Neural progenitor cell (in vitro differentiated cells): Measurements from ENCODE around the gene MYL4. TPM values are rescaled to one million over a fixed set of nuclear protein-coding genes. Genes with fewer than 3 reads are reported as not detected.

Source experiments
- DNase-seq: peaks from one replicate; pipeline ENCODE4 v3.0.0-alpha.2; 2016; ENCODE audit warnings: low spot score
- H2AFZ ChIP-seq: fragments of 200-600 bp; sonication (generic); replicated peaks from 2 replicates; pipeline ENCODE4 v1.6.1; 2016; ENCODE audit warnings: antibody characterized with exemption
- H3F3A ChIP-seq: fragments of 200-600 bp; sonication (generic); 2 replicates; pipeline ENCODE4 v1.6.1; 2016; ENCODE audit warnings: antibody characterized with exemption, low read depth
- H3K27ac ChIP-seq: fragments of 200-600 bp; sonication (generic); 2 replicates; pipeline ENCODE4 v1.5.1; 2016; ENCODE audit warnings: mild to moderate bottlenecking
- H3K27me3 ChIP-seq: fragments of 200-600 bp; sonication (generic); 2 replicates; pipeline ENCODE4 v1.6.1; 2016; ENCODE audit warnings: mild to moderate bottlenecking, moderate library complexity
- H3K36me3 ChIP-seq: fragments of 200-600 bp; sonication (generic); 2 replicates; pipeline ENCODE4 v1.5.1; 2016
- H3K4me1 ChIP-seq: fragments of 200-600 bp; sonication (generic); 2 replicates; pipeline ENCODE4 v1.6.1; 2016; ENCODE audit warnings: mixed run types
- H3K4me2 ChIP-seq: fragments of 200-600 bp; sonication (generic); 2 replicates; pipeline ENCODE4 v1.6.1; 2016
- H3K4me3 ChIP-seq: fragments of 200-600 bp; sonication (generic); 2 replicates; pipeline ENCODE4 v1.5.1; 2016
- H3K79me2 ChIP-seq: fragments of 200-600 bp; sonication (generic); 2 replicates; pipeline ENCODE4 v1.6.1; 2016; ENCODE audit warnings: low read depth
- H3K9ac ChIP-seq: fragments of 200-600 bp; sonication (generic); 2 replicates; pipeline ENCODE4 v1.6.1; 2016
- H3K9me3 ChIP-seq: fragments of 200-600 bp; sonication (generic); 2 replicates; pipeline ENCODE4 v1.5.1; 2016; ENCODE audit warnings: low read depth
- H4K20me1 ChIP-seq: fragments of 200-600 bp; sonication (generic); 2 replicates; pipeline ENCODE4 v1.6.1; 2016; ENCODE audit warnings: low read depth
- H3K27ac Mint-ChIP-seq: 3 replicates; pipeline ENCODE4 v1.8.0; 2021; ENCODE audit warnings: mixed read lengths
- H3K27me3 Mint-ChIP-seq: 2 replicates; pipeline ENCODE4 v1.8.0; 2022; ENCODE audit warnings: low read depth, mild to moderate bottlenecking, inconsistent platforms, moderate library complexity, mixed read lengths; ENCODE audit not compliant: insufficient read depth
- H3K36me3 Mint-ChIP-seq: 3 replicates; pipeline ENCODE4 v1.8.0; 2021; ENCODE audit warnings: mixed read lengths
- H3K4me1 Mint-ChIP-seq: 3 replicates; pipeline ENCODE4 v1.8.0; 2021; ENCODE audit warnings: mixed read lengths
- H3K4me3 Mint-ChIP-seq: 3 replicates; pipeline ENCODE4 v1.8.0; 2021; ENCODE audit warnings: mild to moderate bottlenecking, moderate library complexity, mixed read lengths
- H3K9me3 Mint-ChIP-seq: 3 replicates; pipeline ENCODE4 v1.8.0; 2020; ENCODE audit warnings: mixed read lengths
- EZH2 ChIP-seq: fragments of 200-600 bp; sonication (generic); IDR thresholded peaks from 2 replicates; pipeline ENCODE4 v1.6.1; 2017; ENCODE audit warnings: antibody characterized with exemption, mild to moderate bottlenecking, moderate library complexity
- EZH2phosphoT487 ChIP-seq: fragments of 200-600 bp; sonication (generic); IDR thresholded peaks from 2 replicates; pipeline ENCODE4 v1.6.1; 2017; ENCODE audit warnings: antibody characterized with exemption
- small RNA-seq: library from RNA; depleted of rRNA; stranded (forward); fragments of <200 nt; gene quantifications from one replicate; pipeline ENCODE3, GENCODE V24; 2015
- total RNA-seq: library from RNA; depleted of rRNA; stranded (reverse); fragments of >200 nt; gene quantifications from 2 replicates; pipeline ENCODE4 v1.2.3, GENCODE V29; 2015; ENCODE audit warnings: low replicate concordance
- TF ChIP-seq, protein P1 (sequence below): fragments of 200-600 bp; sonication (generic); IDR thresholded peaks from 2 replicates; pipeline ENCODE4 v1.5.1; 2017; ENCODE audit warnings: antibody characterized with exemption, mild to moderate bottlenecking

MYL4 gene
- total RNA-seq, 1 donor from 2014 or later = 0.37 TPM

DNA sequence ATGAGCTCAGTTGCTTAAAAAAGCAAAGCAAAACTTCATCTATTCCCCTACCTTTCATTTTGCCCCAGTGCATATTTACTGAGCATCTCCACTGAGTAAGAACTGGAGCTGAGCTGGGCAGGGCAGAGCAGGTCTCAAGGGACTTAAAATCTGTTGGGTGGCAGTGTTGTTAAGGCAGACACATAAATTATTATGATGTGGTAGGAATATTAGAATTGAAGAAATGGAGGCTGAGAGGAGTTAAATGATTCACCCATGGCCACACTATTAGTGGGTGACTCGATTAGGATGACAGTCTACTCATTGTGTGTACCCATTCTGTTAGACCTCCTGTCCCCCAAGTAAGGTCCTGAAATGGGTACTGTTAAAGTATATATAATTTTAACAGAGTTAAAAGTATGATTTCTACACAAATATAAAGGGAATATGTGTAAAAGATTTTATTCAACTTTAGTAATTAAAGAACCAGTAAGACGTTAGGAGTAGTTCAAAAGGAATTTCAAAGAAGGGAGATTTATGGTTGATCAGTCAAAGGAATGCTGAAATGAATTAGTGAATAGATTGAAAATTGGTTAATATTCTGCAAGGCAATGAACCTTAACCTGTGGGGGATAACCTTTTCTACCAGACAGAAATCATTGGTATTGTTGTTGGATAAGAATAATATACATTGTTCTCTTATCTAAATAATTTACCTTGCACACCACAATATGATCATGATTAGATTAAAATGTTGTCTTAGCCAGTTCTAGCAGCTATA is 62.0 kb downstream of the MYL4 start:
- Histone ChIP-seq H3K27me3 (no peaks in the 10 kb centered on the region), H3K27ac (no peak overlapping the region), H3K4me2 (no peak overlapping the region), H4K20me1 (no peaks in the 10 kb centered on the region), H3K9ac (no peak overlapping the region), H2AFZ (no peak overlapping the region), H3F3A (peaks cover 7% of the 10 kb centered on the region), H3K9me3 (no peaks in the 10 kb centered on the region), H3K4me1 (peaks cover 12% of the 10 kb centered on the region), H3K4me3 (no peak overlapping the region), H3K79me2 (no peaks in the 10 kb centered on the region), H3K36me3 (no peaks in the 10 kb centered on the region)
- DNase-seq = no peak
- peaks cover 9% of the 10 kb centered on the region for H3K27me3 Mint-ChIP-seq
- H3K27ac Mint-ChIP-seq = no peak overlapping the region
- H3K4me1 Mint-ChIP-seq = peaks cover 32% of the 10 kb centered on the region
- peaks cover 2% of the 10 kb centered on the region for H3K36me3 Mint-ChIP-seq
- TF ChIP-seq EZH2 (no peak), EZH2phosphoT487 (no peak)
- TF ChIP-seq, protein P1, sequence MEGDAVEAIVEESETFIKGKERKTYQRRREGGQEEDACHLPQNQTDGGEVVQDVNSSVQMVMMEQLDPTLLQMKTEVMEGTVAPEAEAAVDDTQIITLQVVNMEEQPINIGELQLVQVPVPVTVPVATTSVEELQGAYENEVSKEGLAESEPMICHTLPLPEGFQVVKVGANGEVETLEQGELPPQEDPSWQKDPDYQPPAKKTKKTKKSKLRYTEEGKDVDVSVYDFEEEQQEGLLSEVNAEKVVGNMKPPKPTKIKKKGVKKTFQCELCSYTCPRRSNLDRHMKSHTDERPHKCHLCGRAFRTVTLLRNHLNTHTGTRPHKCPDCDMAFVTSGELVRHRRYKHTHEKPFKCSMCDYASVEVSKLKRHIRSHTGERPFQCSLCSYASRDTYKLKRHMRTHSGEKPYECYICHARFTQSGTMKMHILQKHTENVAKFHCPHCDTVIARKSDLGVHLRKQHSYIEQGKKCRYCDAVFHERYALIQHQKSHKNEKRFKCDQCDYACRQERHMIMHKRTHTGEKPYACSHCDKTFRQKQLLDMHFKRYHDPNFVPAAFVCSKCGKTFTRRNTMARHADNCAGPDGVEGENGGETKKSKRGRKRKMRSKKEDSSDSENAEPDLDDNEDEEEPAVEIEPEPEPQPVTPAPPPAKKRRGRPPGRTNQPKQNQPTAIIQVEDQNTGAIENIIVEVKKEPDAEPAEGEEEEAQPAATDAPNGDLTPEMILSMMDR = no peak
- peaks cover 18% of the 10 kb centered on the region for H3K9me3 Mint-ChIP-seq
- no peak overlapping the region for H3K4me3 Mint-ChIP-seq

DNA sequence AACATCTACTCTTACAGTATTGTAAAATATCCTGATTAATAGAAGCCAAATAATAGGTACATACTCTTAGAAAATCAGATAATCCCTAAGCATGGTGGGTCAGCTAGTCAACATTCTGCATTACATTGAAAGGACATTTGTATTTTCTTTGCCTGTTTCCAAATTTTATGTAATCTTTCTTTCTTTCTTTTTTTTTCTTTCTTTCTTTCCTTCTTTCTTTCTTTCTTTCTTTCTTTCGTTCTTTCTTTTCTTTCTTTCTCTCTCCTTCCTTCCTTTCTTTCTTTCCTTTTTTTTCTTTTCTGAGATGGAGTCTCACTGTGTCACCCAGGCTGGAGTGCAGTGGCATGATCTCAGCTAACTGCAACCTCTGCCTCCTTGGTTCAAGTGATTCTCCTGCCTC is 63.3 kb downstream of the MYL4 start:
- H3K9me3 ChIP-seq = no peaks in the 10 kb centered on the region
- peaks cover 2% of the 10 kb centered on the region for H3K36me3 Mint-ChIP-seq
- no peak overlapping the region for H3K27ac Mint-ChIP-seq
- H3K79me2 ChIP-seq = no peaks in the 10 kb centered on the region
- H3K4me1 ChIP-seq = peaks cover 20% of the 10 kb centered on the region
- H3F3A ChIP-seq = peaks cover 7% of the 10 kb centered on the region
- DNase-seq = no peak
- TF ChIP-seq, protein P1 = no peak
- TF ChIP-seq EZH2 (no peak), EZH2phosphoT487 (no peak)
- H3K27me3 ChIP-seq = no peaks in the 10 kb centered on the region
- H3K4me3 Mint-ChIP-seq = no peak overlapping the region
- H3K4me3 ChIP-seq = no peak overlapping the region
- H3K9me3 Mint-ChIP-seq = peaks cover 16% of the 10 kb centered on the region
- no peak overlapping the region for H3K4me2 ChIP-seq
- no peaks in the 10 kb centered on the region for H3K36me3 ChIP-seq
- no peaks in the 10 kb centered on the region for H4K20me1 ChIP-seq
- H3K4me1 Mint-ChIP-seq = peaks cover 33% of the 10 kb centered on the region
- peaks cover 10% of the 10 kb centered on the region for H3K27me3 Mint-ChIP-seq
- no peak overlapping the region for H2AFZ ChIP-seq
- no peak overlapping the region for H3K9ac ChIP-seq
- H3K27ac ChIP-seq = no peak overlapping the region

- Histone ChIP-seq H3K4me3 (no peak overlapping the region), H2AFZ (no peak overlapping the region), H3K9me3 (no peaks in the 10 kb centered on the region), H3K4me1 (peaks cover 20% of the 10 kb centered on the region), H4K20me1 (no peaks in the 10 kb centered on the region), H3K4me2 (no peak overlapping the region), H3K9ac (no peak overlapping the region), H3K27me3 (no peaks in the 10 kb centered on the region), H3K36me3 (no peaks in the 10 kb centered on the region), H3F3A (peaks cover 7% of the 10 kb centered on the region), H3K27ac (no peak overlapping the region), H3K79me2 (no peaks in the 10 kb centered on the region)
- Mint-ChIP-seq H3K27me3 (peaks cover 12% of the 10 kb centered on the region), H3K27ac (no peak overlapping the region), H3K9me3 (peaks cover 11% of the 10 kb centered on the region), H3K4me3 (no peak overlapping the region), H3K36me3 (peaks cover 2% of the 10 kb centered on the region), H3K4me1 (peaks cover 31% of the 10 kb centered on the region)
- TF ChIP-seq EZH2 (no peak), EZH2phosphoT487 (no peak)
- TF ChIP-seq, protein P1 = no peak
- DNase-seq = no peak
Observed at GRCh38 chr17:47273245-47273644, 64.1 kb downstream of the MYL4 start.

Small RNA genes lying within 50 kb of the gene (small RNA-seq; reads per million reads assigned to genes)
- not detected for gene RNU7-186P

Other genes starting within 250 kb of the MYL4 start
- gene RPRML, start 230.1 kb upstream of the MYL4 start, total RNA-seq = 0.65 TPM in 1 of 2 replicates, not detected in the other
- gene CDC27, start 20.1 kb upstream of the MYL4 start, total RNA-seq = 104 and 167 TPM in 2 replicates
- 0.47 TPM in 1 of 2 replicates, not detected in the other for gene ITGB3, start 44.5 kb downstream of the MYL4 start, total RNA-seq
- 1.1 and 2.7 TPM in 2 replicates for gene EFCAB13, start 114.6 kb downstream of the MYL4 start, total RNA-seq